SK-N-SH treated with all-trans-retinoic acid at 6 μM for 48 hours (cell line): ENCODE results near the gene DDI2.

Source experiments
- ATAC-seq: fragments of 200-7000 bp; cut with Tn5 transposase; 3 replicates; pipeline ENCODE4 v1.9.1; 2020; ENCODE audit warnings: mild to moderate bottlenecking, moderate library complexity
- ARNTL ChIP-seq: fragments of 450-650 bp; formaldehyde crosslinking; IDR thresholded peaks from 2 replicates; pipeline ENCODE4 v1.5.0; 2020; ENCODE audit warnings: low read depth, mild to moderate bottlenecking, moderate library complexity, borderline replicate concordance
- BACH2 ChIP-seq: fragments of 250-450 bp; sonication (Bioruptor Pico); IDR thresholded peaks from 2 replicates; pipeline ENCODE4 v1.9.0; 2021; ENCODE audit warnings: mild to moderate bottlenecking, borderline replicate concordance
- CREB5 ChIP-seq: fragments of 250-450 bp; sonication (Bioruptor Pico); IDR thresholded peaks from 2 replicates; pipeline ENCODE4 v1.5.1; 2020; ENCODE audit warnings: low read depth, mild to moderate bottlenecking, moderate library complexity
- CSDC2 ChIP-seq: fragments of 250-450 bp; sonication (Bioruptor Pico); IDR thresholded peaks from 2 replicates; pipeline ENCODE4 v1.5.0; 2020; ENCODE audit warnings: mild to moderate bottlenecking, moderate library complexity
- ESRRG ChIP-seq: fragments of 250-450 bp; sonication (Bioruptor Pico); IDR thresholded peaks from 2 replicates; pipeline ENCODE4 v1.6.1; 2021; ENCODE audit warnings: mild to moderate bottlenecking
- GLIS3 ChIP-seq: fragments of 250-450 bp; sonication (Bioruptor Pico); IDR thresholded peaks from 2 replicates; pipeline ENCODE4 v1.5.0; 2020; ENCODE audit warnings: mild to moderate bottlenecking, moderate library complexity
- OSR1 ChIP-seq: fragments of 250-450 bp; sonication (Bioruptor Pico); IDR thresholded peaks from 2 replicates; pipeline ENCODE4 v1.8.0; 2022; ENCODE audit warnings: moderate library complexity, mild to moderate bottlenecking, inconsistent platforms
- PPARA ChIP-seq: fragments of 250-450 bp; sonication (Bioruptor Pico); IDR thresholded peaks from 2 replicates; pipeline ENCODE4 v1.5.0; 2020; ENCODE audit warnings: mild to moderate bottlenecking, borderline replicate concordance
- RARB ChIP-seq: fragments of 250-450 bp; sonication (Bioruptor Pico); IDR thresholded peaks from 2 replicates; pipeline ENCODE4 v1.8.0; 2021; ENCODE audit warnings: mild to moderate bottlenecking, moderate library complexity
- SNAI2 ChIP-seq: fragments of 250-450 bp; sonication (Bioruptor Pico); IDR thresholded peaks from 2 replicates; pipeline ENCODE4 v1.5.0; 2020; ENCODE audit warnings: mild to moderate bottlenecking, moderate library complexity
- TCF4 ChIP-seq: fragments of 250-450 bp; sonication (Bioruptor Pico); IDR thresholded peaks from 2 replicates; pipeline ENCODE4 v1.8.0; 2021; ENCODE audit warnings: mild to moderate bottlenecking, moderate library complexity, borderline replicate concordance
- TOX ChIP-seq: fragments of 250-450 bp; sonication (Bioruptor Pico); IDR thresholded peaks from 2 replicates; pipeline ENCODE4 v1.8.0; 2021; ENCODE audit warnings: mild to moderate bottlenecking, moderate library complexity, borderline replicate concordance
- ZC3H10 ChIP-seq: fragments of 250-450 bp; sonication (Bioruptor Pico); IDR thresholded peaks from 2 replicates; pipeline ENCODE4 v1.5.1; 2021; ENCODE audit warnings: mild to moderate bottlenecking, moderate library complexity
- ZFP3 ChIP-seq: fragments of 250-450 bp; sonication (Bioruptor Pico); IDR thresholded peaks from 2 replicates; pipeline ENCODE4 v1.5.0; 2020; ENCODE audit warnings: mild to moderate bottlenecking, moderate library complexity
- ZFP30 ChIP-seq: fragments of 450-650 bp; formaldehyde crosslinking; IDR thresholded peaks from 2 replicates; pipeline ENCODE4 v1.5.0; 2022; ENCODE audit warnings: mild to moderate bottlenecking, moderate library complexity
- ZNF565 ChIP-seq: fragments of 450-650 bp; formaldehyde crosslinking; conservative IDR thresholded peaks from 2 replicates; pipeline ENCODE4 v1.5.0; 2020; ENCODE audit warnings: low read depth, mild to moderate bottlenecking, moderate library complexity
- ZNF70 ChIP-seq: fragments of 450-650 bp; formaldehyde crosslinking; IDR thresholded peaks from 2 replicates; pipeline ENCODE4 v1.5.0; 2020; ENCODE audit warnings: mild to moderate bottlenecking, moderate library complexity
- ZNF8 ChIP-seq: fragments of 450-650 bp; formaldehyde crosslinking; IDR thresholded peaks from 2 replicates; pipeline ENCODE4 v1.5.0; 2020; ENCODE audit warnings: mild to moderate bottlenecking, moderate library complexity
- TF ChIP-seq, protein P1 (sequence below): fragments of 250-450 bp; sonication (Bioruptor Pico); IDR thresholded peaks from 2 replicates; pipeline ENCODE4 v1.8.0; 2021; ENCODE audit warnings: low read depth, mild to moderate bottlenecking, moderate library complexity, borderline replicate concordance
- TF ChIP-seq, protein P2 (sequence below): fragments of 250-450 bp; sonication (Bioruptor Pico); IDR thresholded peaks from 2 replicates; pipeline ENCODE4 v1.5.0; 2020; ENCODE audit warnings: mild to moderate bottlenecking, moderate library complexity
- TF ChIP-seq, protein P3 (sequence below): fragments of 250-450 bp; sonication (Bioruptor Pico); IDR thresholded peaks from 2 replicates; pipeline ENCODE4 v1.5.1; 2021; ENCODE audit warnings: mild to moderate bottlenecking, moderate library complexity
- TF ChIP-seq, protein P4 (sequence below): fragments of 250-450 bp; sonication (Bioruptor Pico); IDR thresholded peaks from 2 replicates; pipeline ENCODE4 v1.8.0; 2020; ENCODE audit warnings: mild to moderate bottlenecking, moderate library complexity, borderline replicate concordance

DDI2 gene

DNA sequence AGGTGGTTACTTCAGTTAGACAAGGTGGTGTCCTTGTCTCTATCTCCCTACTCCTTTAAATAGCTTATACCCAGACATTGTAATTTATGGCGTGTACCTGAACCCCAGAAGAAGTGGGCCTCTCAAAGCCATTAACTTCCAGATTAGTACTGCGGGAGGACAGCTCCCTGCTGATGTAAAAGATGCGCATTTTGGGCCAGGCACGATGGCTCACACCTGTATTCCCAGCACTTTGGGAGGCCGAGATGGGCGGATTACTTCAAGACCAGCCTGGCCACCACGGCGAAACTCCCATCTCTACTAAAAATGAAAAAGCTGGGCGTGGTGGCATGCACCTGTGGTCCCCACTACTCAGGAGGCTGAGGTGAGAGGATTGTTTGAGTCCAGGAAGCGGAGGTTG lies 51.8 kb downstream of the DDI2 start:
- no peak for TF ChIP-seq TCF4 (CRISPR knock-in tag)
- TF ChIP-seq ZNF70: no peak
- TF ChIP-seq OSR1 (CRISPR knock-in tag): no peak
- no peak for TF ChIP-seq BACH2
- TF ChIP-seq ZNF8 (CRISPR knock-in tag): no peak
- no peak for TF ChIP-seq TOX (CRISPR knock-in tag)
- TF ChIP-seq ZFP3: no peak
- no peak for TF ChIP-seq RARB
- TF ChIP-seq, protein P1, sequence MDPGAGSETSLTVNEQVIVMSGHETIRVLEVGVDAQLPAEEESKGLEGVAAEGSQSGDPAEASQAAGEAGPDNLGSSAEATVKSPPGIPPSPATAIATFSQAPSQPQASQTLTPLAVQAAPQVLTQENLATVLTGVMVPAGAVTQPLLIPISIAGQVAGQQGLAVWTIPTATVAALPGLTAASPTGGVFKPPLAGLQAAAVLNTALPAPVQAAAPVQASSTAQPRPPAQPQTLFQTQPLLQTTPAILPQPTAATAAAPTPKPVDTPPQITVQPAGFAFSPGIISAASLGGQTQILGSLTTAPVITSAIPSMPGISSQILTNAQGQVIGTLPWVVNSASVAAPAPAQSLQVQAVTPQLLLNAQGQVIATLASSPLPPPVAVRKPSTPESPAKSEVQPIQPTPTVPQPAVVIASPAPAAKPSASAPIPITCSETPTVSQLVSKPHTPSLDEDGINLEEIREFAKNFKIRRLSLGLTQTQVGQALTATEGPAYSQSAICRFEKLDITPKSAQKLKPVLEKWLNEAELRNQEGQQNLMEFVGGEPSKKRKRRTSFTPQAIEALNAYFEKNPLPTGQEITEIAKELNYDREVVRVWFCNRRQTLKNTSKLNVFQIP (CRISPR knock-in tag): no peak
- TF ChIP-seq CREB5: no peak
- TF ChIP-seq PPARA: no peak
- no peak for TF ChIP-seq ZNF565 (CRISPR knock-in tag)
- TF ChIP-seq, protein P2, sequence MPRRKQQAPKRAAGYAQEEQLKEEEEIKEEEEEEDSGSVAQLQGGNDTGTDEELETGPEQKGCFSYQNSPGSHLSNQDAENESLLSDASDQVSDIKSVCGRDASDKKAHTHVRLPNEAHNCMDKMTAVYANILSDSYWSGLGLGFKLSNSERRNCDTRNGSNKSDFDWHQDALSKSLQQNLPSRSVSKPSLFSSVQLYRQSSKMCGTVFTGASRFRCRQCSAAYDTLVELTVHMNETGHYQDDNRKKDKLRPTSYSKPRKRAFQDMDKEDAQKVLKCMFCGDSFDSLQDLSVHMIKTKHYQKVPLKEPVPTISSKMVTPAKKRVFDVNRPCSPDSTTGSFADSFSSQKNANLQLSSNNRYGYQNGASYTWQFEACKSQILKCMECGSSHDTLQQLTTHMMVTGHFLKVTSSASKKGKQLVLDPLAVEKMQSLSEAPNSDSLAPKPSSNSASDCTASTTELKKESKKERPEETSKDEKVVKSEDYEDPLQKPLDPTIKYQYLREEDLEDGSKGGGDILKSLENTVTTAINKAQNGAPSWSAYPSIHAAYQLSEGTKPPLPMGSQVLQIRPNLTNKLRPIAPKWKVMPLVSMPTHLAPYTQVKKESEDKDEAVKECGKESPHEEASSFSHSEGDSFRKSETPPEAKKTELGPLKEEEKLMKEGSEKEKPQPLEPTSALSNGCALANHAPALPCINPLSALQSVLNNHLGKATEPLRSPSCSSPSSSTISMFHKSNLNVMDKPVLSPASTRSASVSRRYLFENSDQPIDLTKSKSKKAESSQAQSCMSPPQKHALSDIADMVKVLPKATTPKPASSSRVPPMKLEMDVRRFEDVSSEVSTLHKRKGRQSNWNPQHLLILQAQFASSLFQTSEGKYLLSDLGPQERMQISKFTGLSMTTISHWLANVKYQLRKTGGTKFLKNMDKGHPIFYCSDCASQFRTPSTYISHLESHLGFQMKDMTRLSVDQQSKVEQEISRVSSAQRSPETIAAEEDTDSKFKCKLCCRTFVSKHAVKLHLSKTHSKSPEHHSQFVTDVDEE (CRISPR knock-in tag): no peak
- TF ChIP-seq ZFP30 (CRISPR knock-in tag): no peak
- TF ChIP-seq, protein P3, sequence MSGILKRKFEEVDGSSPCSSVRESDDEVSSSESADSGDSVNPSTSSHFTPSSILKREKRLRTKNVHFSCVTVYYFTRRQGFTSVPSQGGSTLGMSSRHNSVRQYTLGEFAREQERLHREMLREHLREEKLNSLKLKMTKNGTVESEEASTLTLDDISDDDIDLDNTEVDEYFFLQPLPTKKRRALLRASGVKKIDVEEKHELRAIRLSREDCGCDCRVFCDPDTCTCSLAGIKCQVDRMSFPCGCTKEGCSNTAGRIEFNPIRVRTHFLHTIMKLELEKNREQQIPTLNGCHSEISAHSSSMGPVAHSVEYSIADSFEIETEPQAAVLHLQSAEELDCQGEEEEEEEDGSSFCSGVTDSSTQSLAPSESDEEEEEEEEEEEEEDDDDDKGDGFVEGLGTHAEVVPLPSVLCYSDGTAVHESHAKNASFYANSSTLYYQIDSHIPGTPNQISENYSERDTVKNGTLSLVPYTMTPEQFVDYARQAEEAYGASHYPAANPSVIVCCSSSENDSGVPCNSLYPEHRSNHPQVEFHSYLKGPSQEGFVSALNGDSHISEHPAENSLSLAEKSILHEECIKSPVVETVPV (CRISPR knock-in tag): no peak
- TF ChIP-seq ARNTL (CRISPR knock-in tag): no peak
- TF ChIP-seq ZC3H10 (CRISPR knock-in tag): no peak
- TF ChIP-seq GLIS3 (CRISPR knock-in tag): no peak
- ATAC-seq: no peak

DNA sequence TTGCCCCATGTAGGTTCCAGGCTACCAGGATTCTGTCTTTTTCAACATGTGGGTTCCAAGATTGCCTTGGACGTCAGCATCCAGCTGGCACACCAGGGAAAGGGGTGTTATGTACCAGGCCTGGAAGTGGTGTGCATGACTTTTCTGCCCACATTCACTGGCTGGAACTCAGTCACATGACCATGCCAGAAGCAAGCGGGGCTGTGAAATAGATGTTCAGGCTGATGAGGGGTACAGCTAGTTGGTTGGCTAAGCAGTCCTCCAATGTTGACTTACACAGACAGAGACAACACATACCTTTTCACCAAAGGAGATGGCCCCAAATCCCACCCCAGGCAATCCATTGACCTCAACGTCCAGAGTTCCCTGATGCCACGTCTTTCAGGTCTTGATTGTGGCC lies 52.6 kb downstream of the DDI2 start:
- TF ChIP-seq ZFP3 (no peak), PPARA (no peak), ESRRG (CRISPR knock-in tag) (no peak), TCF4 (CRISPR knock-in tag) (no peak), ZC3H10 (CRISPR knock-in tag) (no peak), ZNF8 (CRISPR knock-in tag) (no peak), OSR1 (CRISPR knock-in tag) (no peak), SNAI2 (CRISPR knock-in tag) (no peak), CREB5 (no peak), TOX (CRISPR knock-in tag) (no peak), BACH2 (no peak), ZNF70 (no peak), ARNTL (CRISPR knock-in tag) (no peak), CSDC2 (no peak), ZNF565 (CRISPR knock-in tag) (no peak)
- TF ChIP-seq, protein P1 (CRISPR knock-in tag): no peak
- TF ChIP-seq, protein P3 (CRISPR knock-in tag): no peak
- TF ChIP-seq, protein P4, sequence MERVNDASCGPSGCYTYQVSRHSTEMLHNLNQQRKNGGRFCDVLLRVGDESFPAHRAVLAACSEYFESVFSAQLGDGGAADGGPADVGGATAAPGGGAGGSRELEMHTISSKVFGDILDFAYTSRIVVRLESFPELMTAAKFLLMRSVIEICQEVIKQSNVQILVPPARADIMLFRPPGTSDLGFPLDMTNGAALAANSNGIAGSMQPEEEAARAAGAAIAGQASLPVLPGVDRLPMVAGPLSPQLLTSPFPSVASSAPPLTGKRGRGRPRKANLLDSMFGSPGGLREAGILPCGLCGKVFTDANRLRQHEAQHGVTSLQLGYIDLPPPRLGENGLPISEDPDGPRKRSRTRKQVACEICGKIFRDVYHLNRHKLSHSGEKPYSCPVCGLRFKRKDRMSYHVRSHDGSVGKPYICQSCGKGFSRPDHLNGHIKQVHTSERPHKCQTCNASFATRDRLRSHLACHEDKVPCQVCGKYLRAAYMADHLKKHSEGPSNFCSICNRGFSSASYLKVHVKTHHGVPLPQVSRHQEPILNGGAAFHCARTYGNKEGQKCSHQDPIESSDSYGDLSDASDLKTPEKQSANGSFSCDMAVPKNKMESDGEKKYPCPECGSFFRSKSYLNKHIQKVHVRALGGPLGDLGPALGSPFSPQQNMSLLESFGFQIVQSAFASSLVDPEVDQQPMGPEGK (CRISPR knock-in tag): no peak
- TF ChIP-seq, protein P2 (CRISPR knock-in tag): no peak
- ATAC-seq: no peak
